NCI-H1092 (cell line): ENCODE measurements around the gene FBXO40.

Experiments
- DNase-seq: peaks from one replicate; lab custom pipeline; 2025; lab: John Stamatoyannopoulos, UW

The FBXO40 gene

DNA sequence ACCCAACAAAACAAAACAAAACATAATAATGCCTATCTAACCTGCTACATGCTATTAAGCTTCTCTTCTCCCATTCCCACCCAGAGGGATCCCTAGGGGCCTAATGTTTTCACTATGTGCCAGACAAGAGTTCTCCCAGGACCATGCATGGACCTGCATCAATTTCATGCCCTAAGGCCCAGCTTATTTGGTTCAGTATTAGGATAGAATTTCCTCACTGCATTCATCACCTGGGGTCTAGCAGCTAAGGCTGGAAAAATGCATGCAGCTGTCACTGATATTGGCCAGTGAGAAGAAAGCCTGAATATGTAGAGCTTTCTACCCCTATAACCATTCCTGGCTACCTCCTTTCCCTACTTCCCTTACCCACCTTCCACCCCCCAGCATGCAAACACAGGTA is 69.6 kb downstream of the FBXO40 start:
- DNase-seq = no peak

- DNase-seq = no peak
These were observed 70.1 kb downstream of the FBXO40 start for GRCh38 chr3:121663171-121663847.

- DNase-seq = no peak
These were observed 72.3 kb downstream of the FBXO40 start for GRCh38 chr3:121665488-121665887.

- DNase-seq = no peak
These were observed 74.2 kb downstream of the FBXO40 start for GRCh38 chr3:121667333-121667732.

GRCh38 chr3:121670676-121671075 is 77.5 kb downstream of the FBXO40 start:
- DNase-seq = no peak

- no peak for DNase-seq
These were observed 84.0 kb downstream of the FBXO40 start for GRCh38 chr3:121677141-121677540.
